ENCODE data around the gene TSPAN18. TPM values are rescaled to one million over a fixed set of nuclear protein-coding genes. Genes with fewer than 3 reads are reported as not detected.

TSPAN18 gene
- total RNA-seq, 1 donor = under 0.01 TPM

DNA sequence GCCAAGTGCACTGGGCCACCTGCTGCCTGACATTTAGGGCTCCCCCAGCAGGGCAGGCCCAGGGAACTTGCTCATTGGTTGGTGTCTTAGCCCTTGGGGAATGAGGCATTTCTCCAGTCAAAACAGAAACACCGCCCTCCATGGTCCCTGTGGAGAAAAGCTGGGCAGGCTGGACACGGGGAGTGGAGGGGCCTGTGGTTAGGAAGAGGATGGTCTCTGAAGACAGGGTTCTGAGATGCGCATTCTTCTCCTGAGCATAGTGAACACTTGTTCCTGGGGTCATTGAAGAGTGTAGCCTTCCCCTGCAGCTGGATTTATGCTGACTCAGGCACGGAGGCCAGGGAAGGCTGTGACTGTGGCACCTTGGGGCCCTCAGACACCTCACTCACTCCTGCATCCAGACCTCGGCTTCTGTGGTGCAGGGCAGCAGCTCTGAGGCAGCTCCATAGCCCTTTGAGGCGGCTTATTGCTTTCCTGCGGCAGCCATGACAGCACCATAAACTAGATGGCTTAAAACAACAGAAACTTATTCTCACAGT lies 8.2 kb downstream of the TSPAN18 start:
- no peak for DNase-seq (ENCODE audit: low read depth)
- TF ChIP-seq, protein P1, sequence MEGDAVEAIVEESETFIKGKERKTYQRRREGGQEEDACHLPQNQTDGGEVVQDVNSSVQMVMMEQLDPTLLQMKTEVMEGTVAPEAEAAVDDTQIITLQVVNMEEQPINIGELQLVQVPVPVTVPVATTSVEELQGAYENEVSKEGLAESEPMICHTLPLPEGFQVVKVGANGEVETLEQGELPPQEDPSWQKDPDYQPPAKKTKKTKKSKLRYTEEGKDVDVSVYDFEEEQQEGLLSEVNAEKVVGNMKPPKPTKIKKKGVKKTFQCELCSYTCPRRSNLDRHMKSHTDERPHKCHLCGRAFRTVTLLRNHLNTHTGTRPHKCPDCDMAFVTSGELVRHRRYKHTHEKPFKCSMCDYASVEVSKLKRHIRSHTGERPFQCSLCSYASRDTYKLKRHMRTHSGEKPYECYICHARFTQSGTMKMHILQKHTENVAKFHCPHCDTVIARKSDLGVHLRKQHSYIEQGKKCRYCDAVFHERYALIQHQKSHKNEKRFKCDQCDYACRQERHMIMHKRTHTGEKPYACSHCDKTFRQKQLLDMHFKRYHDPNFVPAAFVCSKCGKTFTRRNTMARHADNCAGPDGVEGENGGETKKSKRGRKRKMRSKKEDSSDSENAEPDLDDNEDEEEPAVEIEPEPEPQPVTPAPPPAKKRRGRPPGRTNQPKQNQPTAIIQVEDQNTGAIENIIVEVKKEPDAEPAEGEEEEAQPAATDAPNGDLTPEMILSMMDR (IDR thresholded peaks at IDR 0.05; ENCODE audit: insufficient read depth, low read depth, low read length) = no peak

DNA sequence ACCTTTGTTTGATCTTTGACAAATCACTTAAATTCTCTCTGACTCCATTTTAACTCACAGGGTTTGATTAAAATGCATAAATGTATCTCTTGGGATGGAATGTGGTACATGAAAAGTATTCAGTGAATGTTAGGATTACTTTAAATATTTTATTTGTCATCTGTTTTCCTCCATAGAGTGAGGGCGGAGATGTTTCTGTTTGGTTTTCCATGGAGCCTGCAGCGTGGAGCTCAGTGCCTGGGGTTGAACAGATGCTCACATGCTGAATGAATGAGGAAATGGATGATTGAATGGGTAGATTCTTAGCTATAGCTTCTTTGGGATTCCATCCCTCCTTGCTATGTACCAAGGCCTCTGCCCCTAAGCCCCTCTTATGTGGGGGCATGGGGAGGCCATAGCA lies 10.0 kb downstream of the TSPAN18 start:
- TF ChIP-seq, protein P1 (IDR thresholded peaks at IDR 0.05; ENCODE audit: insufficient read depth, low read depth, low read length) = no peak
- H3K4me3 ChIP-seq (ENCODE audit: low read depth, low read length) = no peak overlapping the region
- no peak for DNase-seq (ENCODE audit: low read depth)

More for the DNA sequence above, 8.2 kb downstream of the TSPAN18 start:
- no peak overlapping the region for H3K4me3 ChIP-seq (ENCODE audit: low read depth, low read length)

DNA sequence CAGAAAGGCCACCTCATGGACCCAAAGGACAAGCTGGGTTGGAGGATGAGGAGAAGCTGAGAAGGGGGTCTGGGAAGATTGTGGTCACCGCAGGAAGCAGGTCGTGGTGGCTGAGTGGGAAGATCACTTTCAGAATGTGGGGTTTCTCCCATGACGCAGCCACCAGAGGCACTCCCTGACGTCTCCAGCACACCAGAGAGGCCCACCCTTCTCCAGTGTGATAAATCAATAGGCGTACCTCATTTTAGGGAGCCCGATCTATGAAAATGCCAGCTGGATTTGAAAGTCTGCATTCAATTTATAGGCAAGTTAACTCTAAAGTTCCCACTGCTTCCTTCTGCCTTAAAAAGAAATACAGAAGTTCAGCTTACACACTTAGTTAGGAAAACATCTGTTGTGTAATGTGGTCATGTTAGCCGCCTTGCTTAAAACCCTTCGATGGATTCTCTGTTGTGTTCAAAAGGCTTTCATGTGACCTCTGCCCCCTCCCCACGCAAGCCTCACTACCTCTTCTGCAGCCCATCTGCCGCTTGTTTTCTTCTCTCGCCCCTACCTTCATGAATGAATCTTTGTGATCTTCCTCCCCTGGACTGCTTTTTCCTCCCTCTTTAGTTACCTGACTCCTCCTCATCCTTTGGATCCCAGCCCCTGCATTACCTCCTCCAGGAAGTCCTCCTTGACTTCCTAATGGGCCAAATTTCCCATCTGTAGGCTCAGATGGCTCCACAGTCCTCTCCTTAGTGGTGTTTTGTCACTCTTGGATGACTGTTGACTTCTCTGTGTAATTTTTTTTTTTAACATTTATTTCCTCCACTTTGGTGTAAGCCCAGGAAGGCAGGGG lies 10.7 kb downstream of the TSPAN18 start:
- DNase-seq (ENCODE audit: low read depth) = no peak
- no peak overlapping the region for H3K4me3 ChIP-seq (ENCODE audit: low read depth, low read length)
- TF ChIP-seq, protein P1 (IDR thresholded peaks at IDR 0.05; ENCODE audit: insufficient read depth, low read depth, low read length) = no peak

DNA sequence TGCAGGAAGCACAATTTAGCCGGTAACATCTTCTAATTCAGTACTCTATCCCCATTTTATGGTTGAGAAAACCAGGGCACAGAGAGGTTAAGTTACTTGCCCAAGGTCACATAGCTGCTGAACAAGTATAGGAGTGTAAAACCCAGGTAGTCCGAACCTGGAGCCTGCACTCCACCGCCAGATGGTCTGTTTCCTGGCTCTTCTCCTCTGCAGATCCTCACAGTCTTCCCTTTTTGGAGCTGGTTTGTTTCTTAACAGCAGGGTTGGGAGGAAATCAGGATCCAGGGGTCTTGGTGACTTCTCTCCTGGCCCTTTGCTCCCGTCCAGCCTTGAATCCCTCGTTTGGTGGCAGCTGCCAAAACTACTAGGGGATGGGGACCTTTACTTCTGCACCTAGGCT lies 12.0 kb downstream of the TSPAN18 start:
- TF ChIP-seq, protein P1 (IDR thresholded peaks at IDR 0.05; ENCODE audit: insufficient read depth, low read depth, low read length) = no peak
- no peak for DNase-seq (ENCODE audit: low read depth)
- H3K4me3 ChIP-seq (ENCODE audit: low read depth, low read length) = no peak overlapping the region

DNA sequence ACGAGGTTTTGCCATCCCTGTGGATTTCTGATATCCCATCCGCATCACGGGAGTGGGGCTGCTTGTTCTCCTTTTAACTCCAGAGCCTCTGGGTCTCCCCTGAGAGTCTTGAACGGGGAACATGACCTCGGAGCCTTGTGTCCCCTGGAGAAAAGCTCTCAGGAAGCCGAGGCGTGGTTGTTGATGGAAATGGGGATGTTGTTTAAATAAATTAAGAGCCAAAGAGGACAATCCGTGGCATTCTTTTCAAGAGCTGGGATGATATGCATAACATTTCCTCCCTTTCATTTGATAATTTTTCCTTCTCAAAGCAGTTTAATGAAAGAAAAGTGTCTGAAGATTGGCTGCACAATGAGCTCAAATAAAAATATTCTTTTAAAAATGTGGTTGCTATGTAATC lies 14.2 kb downstream of the TSPAN18 start:
- no peak overlapping the region for H3K4me3 ChIP-seq (ENCODE audit: low read depth, low read length)
- TF ChIP-seq, protein P1 (IDR thresholded peaks at IDR 0.05; ENCODE audit: insufficient read depth, low read depth, low read length) = no peak
- DNase-seq (ENCODE audit: low read depth) = no peak

DNA sequence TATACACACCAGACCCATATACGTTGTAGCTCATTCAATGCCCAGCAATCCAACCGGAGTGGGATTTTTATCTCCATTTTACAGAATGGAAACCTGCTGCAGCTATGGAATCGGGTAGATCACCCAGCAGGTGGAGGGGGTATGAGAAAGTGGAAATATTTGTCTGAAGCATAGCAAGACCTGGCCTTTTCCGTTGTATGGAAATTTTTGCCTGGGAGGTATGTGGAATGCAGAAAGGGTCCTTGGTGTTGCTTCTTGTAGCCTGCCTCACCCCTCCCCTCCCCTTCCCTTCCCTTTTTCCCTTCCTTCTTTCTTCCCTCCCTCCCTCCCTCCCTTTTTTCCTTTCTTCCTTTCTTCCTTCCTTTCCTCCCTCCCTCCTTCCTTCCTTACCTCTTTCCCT lies 15.2 kb downstream of the TSPAN18 start:
- no peak for DNase-seq (ENCODE audit: low read depth)
- no peak overlapping the region for H3K4me3 ChIP-seq (ENCODE audit: low read depth, low read length)
- TF ChIP-seq, protein P1 (IDR thresholded peaks at IDR 0.05; ENCODE audit: insufficient read depth, low read depth, low read length) = no peak

Data from fibroblast of villous mesenchyme (primary cell).